ENCODE results near the gene TMEM165. TPM values are rescaled to one million over a fixed set of nuclear protein-coding genes. Genes with fewer than 3 reads are reported as not detected.

TMEM165 gene
- total RNA-seq, 2 experiments from 2014 or later = 68.4 to 72.6 TPM

DNA sequence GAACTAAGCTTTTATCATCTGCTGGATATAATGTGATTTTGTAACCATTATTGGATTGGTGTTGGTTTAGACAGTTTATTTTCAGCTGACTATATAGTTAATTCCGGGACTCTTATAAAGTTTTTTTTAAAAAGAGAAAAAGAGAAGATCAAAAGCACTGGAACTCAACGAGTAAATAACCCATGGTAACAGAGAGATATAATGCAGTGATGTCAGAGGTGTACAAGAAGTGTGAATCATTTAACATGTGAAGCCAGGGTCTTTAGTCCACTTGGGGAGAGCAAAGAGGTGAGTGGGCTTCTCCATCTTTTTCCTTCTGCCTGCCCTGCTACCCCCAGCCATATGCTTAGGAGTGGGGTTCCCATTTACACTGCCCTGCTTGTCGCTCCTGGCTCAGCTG is 3.2 kb downstream of the TMEM165 start:
- Mint-ChIP-seq H3K9me3 (no peaks in the 10 kb centered on the region), H3K4me1 (peaks cover 50% of the 10 kb centered on the region), H3K27ac (no peak overlapping the region), H3K36me3 (peaks cover 29% of the 10 kb centered on the region), H3K27me3 (no peaks in the 10 kb centered on the region), H3K4me3 (peak overlapping the region; percentile 92)
- DNase-seq = no peak
- no peak for ATAC-seq (ENCODE audit: low read depth)
- POLR2A ChIA-PET = interaction anchor here (1.1 to 1.2 kb wide), 2 partner anchors 52 to 146 kb away, joined by 3 read pairs; no protein-coding TSS in a partner anchor

DNA sequence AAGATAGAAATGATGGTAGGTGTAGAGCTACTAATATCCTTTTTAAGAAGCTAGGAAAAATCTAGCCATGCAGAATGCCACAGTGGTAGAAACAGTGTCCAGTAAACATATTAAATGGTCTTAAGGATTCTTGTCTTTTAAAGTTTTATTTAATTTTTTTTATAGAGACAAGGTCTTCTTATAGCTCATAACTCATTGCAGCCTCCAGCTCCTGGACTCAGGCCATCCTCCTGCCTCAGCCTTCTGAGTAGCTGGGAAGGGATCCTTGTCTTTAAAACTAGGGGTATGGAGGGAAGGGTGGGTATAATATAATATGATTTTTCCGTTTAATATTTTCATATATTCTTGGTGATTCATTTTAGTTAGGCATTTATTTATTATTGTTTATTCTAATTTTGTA is 3.8 kb downstream of the TMEM165 start:
- H3K4me1 Mint-ChIP-seq = peaks cover 49% of the 10 kb centered on the region
- no peaks in the 10 kb centered on the region for H3K9me3 Mint-ChIP-seq
- ATAC-seq (ENCODE audit: low read depth) (no peak), DNase-seq (no peak)
- no peaks in the 10 kb centered on the region for H3K27me3 Mint-ChIP-seq
- peak overlapping the region; percentile 92 for H3K4me3 Mint-ChIP-seq
- H3K27ac Mint-ChIP-seq = no peak overlapping the region
- POLR2A ChIA-PET = interaction anchor here (0.7 to 1.2 kb wide), 2 partner anchors 36 to 53 kb away, joined by 3 to 4 read pairs; no protein-coding TSS in a partner anchor
- peaks cover 33% of the 10 kb centered on the region for H3K36me3 Mint-ChIP-seq

DNA sequence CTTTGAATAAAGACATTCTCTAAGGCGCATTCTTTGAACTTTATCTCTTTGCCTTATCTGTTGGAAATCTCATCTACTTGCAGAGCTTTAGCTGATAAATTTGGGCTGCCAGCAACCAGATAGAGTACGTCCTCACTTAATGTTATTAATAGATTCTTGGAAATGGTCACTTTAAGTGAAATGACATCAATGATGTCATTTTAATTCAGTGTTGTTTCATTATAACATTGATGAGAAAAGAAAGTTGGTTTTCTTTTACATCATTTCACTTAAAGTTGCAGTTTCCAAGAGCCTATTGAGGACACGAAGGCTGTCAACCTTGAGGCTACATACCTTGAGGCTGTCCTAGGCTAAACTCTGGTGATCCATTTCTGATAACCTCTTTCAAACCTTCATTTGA is 9.3 kb downstream of the TMEM165 start:
- peaks cover 42% of the 10 kb centered on the region for H3K36me3 Mint-ChIP-seq
- DNase-seq (no peak), ATAC-seq (ENCODE audit: low read depth) (no peak)
- H3K9me3 Mint-ChIP-seq = no peaks in the 10 kb centered on the region
- no peak overlapping the region for H3K27ac Mint-ChIP-seq
- peaks cover 31% of the 10 kb centered on the region for H3K4me1 Mint-ChIP-seq
- no peak overlapping the region for H3K4me3 Mint-ChIP-seq
- no peaks in the 10 kb centered on the region for H3K27me3 Mint-ChIP-seq
- POLR2A ChIA-PET = no interaction called here

DNA sequence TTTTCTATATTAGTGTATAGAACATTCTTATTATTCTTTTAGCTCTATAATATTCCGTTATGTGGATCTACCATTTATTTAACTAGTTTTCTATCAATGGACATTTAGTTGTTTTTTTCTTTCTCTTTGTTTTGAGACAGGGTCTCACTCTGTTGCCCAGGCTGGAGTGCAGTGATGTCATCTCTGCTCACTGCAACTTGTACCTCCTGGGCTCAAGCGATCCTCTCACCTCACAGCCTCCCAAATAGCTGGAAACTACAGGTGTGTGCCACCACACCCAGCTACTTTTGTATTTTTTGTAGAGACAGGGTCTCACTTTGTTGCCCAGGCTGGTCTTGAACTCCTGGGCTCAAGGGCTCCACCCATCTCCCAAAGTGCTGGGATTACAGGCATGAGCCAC is 10.8 kb downstream of the TMEM165 start:
- DNase-seq (no peak), ATAC-seq (ENCODE audit: low read depth) (no peak)
- H3K27me3 Mint-ChIP-seq = no peaks in the 10 kb centered on the region
- POLR2A ChIA-PET = no interaction called here
- H3K9me3 Mint-ChIP-seq = no peaks in the 10 kb centered on the region
- peaks cover 21% of the 10 kb centered on the region for H3K4me1 Mint-ChIP-seq
- no peak overlapping the region for H3K27ac Mint-ChIP-seq
- peaks cover 31% of the 10 kb centered on the region for H3K36me3 Mint-ChIP-seq
- no peak overlapping the region for H3K4me3 Mint-ChIP-seq

DNA sequence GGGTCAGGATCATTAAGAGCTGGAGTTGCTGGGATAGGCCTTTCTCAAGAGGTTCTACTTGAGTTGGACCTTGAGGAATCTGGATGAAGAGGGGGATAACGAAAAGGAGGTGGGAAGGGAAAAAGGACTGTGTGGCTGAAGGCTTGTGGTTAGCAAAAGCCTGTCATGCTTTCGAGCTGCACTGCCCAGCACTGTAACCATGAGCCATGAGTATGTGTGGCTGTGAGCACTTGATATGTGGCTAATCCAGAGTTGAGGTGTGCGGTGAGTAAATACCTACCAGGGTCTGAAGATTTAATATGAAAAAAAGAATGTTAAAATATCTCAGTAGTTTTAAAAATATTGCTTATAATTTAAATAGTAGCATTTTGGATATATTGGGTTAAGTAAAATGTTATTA is 11.4 kb downstream of the TMEM165 start:
- DNase-seq = no peak
- no peaks in the 10 kb centered on the region for H3K27me3 Mint-ChIP-seq
- H3K36me3 Mint-ChIP-seq = peaks cover 31% of the 10 kb centered on the region
- POLR2A ChIA-PET = no interaction called here
- H3K27ac Mint-ChIP-seq = no peak overlapping the region
- no peaks in the 10 kb centered on the region for H3K9me3 Mint-ChIP-seq
- ATAC-seq (ENCODE audit: low read depth) = no peak
- H3K4me3 Mint-ChIP-seq = no peak overlapping the region
- peaks cover 21% of the 10 kb centered on the region for H3K4me1 Mint-ChIP-seq

DNA sequence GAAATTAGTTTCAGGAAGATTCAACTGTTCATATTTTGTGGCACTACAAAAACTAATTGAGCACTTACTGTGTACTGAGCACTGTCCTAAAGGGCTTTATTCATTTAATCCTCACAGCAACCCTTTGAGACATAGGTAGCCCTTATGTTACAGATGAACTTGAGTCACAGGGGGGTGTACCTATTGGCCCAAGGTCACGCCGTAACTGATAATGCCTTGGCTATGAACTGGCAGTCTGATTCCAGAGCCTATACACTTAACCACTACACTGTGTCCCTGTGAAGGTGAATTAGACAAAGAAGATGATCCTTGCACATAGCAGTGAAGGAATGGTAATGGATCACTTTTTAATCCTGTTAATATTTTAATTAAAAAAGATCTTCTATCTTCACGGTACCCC is 12.0 kb downstream of the TMEM165 start:
- no peaks in the 10 kb centered on the region for H3K27me3 Mint-ChIP-seq
- ATAC-seq (ENCODE audit: low read depth) (no peak), DNase-seq (no peak)
- H3K4me1 Mint-ChIP-seq = peaks cover 21% of the 10 kb centered on the region
- H3K9me3 Mint-ChIP-seq = no peaks in the 10 kb centered on the region
- H3K36me3 Mint-ChIP-seq = peaks cover 31% of the 10 kb centered on the region
- H3K4me3 Mint-ChIP-seq = no peak overlapping the region
- POLR2A ChIA-PET = no interaction called here
- no peak overlapping the region for H3K27ac Mint-ChIP-seq

DNA sequence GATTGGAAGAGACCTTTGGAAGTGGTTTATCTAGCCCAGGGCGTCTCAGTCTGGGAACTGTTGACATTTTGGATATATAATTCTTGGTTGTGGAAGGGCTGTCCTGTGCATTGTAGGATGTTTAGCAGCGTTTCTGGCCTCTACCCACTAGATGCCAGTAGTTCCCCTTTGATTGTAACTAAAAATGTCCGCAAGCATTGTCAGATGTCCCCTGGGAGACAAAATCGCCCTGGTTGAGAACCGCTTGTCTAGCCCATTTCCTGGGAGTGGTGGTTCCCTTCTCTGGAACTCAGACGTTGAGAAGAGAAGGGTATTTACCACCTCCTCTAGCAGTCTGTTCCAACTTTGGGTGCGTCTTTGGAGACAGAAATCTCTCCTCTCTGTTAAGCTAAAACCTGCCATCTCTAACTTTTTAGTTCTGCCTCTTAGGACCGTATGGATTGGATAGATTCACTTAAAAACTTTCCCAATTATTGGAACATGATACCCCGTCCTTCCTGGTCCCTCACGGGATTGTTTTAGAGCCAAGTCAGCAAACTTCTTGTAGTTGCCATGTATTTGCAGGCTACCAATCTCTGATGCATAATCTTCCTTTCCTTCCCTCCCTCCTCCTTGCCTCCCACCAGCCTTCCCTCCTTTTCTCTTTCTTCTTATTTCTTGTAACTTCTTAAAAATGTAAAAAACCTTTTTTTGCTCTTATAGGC is 13.9 kb downstream of the TMEM165 start:
- no peak for DNase-seq
- Mint-ChIP-seq H3K9me3 (no peaks in the 10 kb centered on the region), H3K27ac (peak overlapping the region; percentile 49), H3K36me3 (peaks cover 21% of the 10 kb centered on the region), H3K4me1 (peaks cover 17% of the 10 kb centered on the region), H3K27me3 (no peaks in the 10 kb centered on the region), H3K4me3 (no peak overlapping the region)
- POLR2A ChIA-PET = no interaction called here
- no peak for ATAC-seq (ENCODE audit: low read depth)

DNA sequence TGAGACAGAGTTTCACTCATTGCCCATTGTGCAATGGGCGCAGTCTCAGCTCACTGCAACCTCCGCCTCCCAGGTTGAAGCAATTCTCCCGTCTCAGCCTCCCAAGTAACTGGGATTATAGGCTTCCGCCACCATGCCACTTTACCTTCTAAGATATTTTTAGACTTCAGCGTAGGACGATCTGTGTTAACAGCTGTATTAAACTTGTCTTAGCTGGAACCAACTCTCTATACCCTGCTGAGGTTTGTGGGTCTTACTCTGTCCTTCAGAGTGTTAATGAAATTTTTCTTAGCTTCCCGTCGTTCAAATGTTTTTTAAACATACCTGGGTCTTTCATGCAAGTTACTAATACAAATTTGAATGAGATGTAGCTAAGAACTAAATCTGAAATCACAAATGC is 14.7 kb downstream of the TMEM165 start:
- H3K4me3 Mint-ChIP-seq = no peak overlapping the region
- H3K27me3 Mint-ChIP-seq = no peaks in the 10 kb centered on the region
- DNase-seq = no peak
- H3K9me3 Mint-ChIP-seq = no peaks in the 10 kb centered on the region
- ATAC-seq (ENCODE audit: low read depth) = no peak
- H3K27ac Mint-ChIP-seq = no peak overlapping the region
- H3K4me1 Mint-ChIP-seq = peaks cover 14% of the 10 kb centered on the region
- peaks cover 18% of the 10 kb centered on the region for H3K36me3 Mint-ChIP-seq
- POLR2A ChIA-PET = no interaction called here

DNA sequence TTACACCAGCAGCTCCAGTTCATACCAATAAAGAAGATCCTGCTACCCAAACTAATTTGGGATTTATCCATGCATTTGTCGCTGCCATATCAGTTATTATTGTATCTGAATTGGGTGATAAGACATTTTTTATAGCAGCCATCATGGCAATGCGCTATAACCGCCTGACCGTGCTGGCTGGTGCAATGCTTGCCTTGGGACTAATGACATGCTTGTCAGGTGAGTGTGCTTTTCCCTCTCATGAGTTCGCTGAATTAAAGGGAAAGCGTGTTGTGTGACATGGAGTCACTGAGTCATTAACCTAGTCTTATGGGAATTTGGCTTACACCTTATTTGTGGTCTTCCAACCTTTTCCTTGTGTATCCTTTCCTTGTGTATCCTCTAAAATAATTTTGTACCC is 15.9 kb downstream of the TMEM165 start:
- Mint-ChIP-seq H3K36me3 (peaks cover 9% of the 10 kb centered on the region), H3K4me3 (no peak overlapping the region), H3K4me1 (peaks cover 7% of the 10 kb centered on the region), H3K27me3 (no peaks in the 10 kb centered on the region), H3K27ac (no peak overlapping the region), H3K9me3 (no peaks in the 10 kb centered on the region)
- ATAC-seq (ENCODE audit: low read depth) (no peak), DNase-seq (no peak)
- POLR2A ChIA-PET = interaction anchor here (0.7 kb wide), 1 partner anchor 134 kb away, joined by 3 read pairs; no protein-coding TSS in a partner anchor

DNA sequence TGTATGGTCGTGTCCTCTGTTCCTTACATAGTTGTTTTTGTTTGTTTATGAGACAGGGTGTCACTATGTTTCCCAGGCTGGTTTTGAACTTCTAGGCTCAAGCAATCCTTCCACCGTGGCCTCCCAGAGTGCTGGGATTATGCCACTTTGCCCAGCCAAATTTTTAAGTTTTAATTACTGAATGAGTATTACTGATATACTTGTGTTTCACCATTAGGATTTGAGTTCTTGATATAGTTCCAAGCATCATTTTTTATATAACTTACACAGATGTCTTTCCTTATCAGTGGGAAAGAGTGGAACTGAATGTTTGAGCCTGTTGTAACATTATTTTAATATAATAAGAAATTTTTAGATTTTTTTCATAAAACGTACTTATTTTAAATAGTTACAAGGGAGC is 20.4 kb downstream of the TMEM165 start:
- Mint-ChIP-seq H3K27me3 (no peaks in the 10 kb centered on the region), H3K9me3 (no peaks in the 10 kb centered on the region), H3K36me3 (peaks cover 11% of the 10 kb centered on the region), H3K4me3 (no peak overlapping the region), H3K4me1 (peaks cover 1% of the 10 kb centered on the region), H3K27ac (no peak overlapping the region)
- DNase-seq (no peak), ATAC-seq (ENCODE audit: low read depth) (no peak)
- POLR2A ChIA-PET = interaction anchor here (0.6 kb wide), 1 partner anchor 13 kb away, joined by 4 read pairs; no protein-coding TSS in a partner anchor

DNA sequence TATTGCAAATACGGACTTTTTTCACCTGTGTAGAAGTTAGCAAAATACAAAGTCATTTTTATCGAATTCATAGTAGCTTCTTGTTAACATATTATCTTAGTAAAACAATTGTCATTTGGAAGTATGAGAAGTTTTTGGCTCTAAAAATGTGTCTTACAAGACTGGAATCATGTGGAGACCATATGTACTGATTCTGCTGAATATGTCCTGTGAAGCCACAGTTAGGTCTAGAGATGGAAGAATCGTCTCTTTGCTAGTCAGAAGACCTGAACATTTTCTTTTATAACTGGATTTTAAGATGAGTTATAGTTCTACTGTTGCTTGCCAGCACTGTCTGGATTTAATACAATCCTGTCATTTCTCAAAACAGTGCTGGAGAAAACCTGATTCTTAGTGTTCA is 29.0 kb downstream of the TMEM165 start:
- ATAC-seq (ENCODE audit: low read depth) = no peak
- Mint-ChIP-seq H3K36me3 (peaks cover 26% of the 10 kb centered on the region), H3K27me3 (no peaks in the 10 kb centered on the region), H3K27ac (no peak overlapping the region), H3K9me3 (no peaks in the 10 kb centered on the region), H3K4me3 (no peak overlapping the region), H3K4me1 (peaks cover 5% of the 10 kb centered on the region)
- POLR2A ChIA-PET = no interaction called here
- no peak for DNase-seq

DNA sequence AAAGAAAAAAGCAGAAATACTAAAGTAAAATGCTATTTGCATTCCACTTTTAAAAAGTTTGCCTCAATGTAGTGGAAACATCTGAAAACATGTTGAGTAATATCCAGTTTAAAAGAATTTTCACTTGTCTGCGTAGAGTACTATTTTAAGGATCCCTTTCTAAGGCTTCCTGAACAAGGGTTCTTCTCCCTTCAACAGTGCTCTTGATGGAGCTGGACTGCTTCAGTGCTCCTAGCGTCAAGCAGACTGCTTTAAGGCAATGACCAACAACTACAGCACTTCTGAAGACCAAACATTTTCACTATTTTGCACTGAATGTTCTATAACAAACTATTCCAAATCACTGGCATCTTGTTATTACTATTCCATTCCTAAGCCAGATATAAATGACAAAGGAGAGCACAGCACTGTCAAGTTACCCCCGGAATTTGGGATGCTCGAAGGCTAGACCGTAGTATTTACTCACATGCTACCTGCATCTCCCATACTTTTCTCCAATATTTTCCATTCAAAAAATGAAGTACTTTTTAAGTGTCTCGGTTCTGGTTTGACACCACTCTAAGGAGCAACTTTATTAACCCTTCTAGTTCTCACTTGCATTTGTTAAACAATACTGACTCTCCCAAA is 36.1 kb downstream of the TMEM165 start:
- no peak overlapping the region for H3K27ac Mint-ChIP-seq
- H3K4me1 Mint-ChIP-seq = peaks cover 12% of the 10 kb centered on the region
- H3K9me3 Mint-ChIP-seq = no peaks in the 10 kb centered on the region
- peaks cover 8% of the 10 kb centered on the region for H3K36me3 Mint-ChIP-seq
- no peak overlapping the region for H3K4me3 Mint-ChIP-seq
- DNase-seq = no peak
- POLR2A ChIA-PET = no interaction called here
- no peak for ATAC-seq (ENCODE audit: low read depth)
- H3K27me3 Mint-ChIP-seq = no peaks in the 10 kb centered on the region

DNA sequence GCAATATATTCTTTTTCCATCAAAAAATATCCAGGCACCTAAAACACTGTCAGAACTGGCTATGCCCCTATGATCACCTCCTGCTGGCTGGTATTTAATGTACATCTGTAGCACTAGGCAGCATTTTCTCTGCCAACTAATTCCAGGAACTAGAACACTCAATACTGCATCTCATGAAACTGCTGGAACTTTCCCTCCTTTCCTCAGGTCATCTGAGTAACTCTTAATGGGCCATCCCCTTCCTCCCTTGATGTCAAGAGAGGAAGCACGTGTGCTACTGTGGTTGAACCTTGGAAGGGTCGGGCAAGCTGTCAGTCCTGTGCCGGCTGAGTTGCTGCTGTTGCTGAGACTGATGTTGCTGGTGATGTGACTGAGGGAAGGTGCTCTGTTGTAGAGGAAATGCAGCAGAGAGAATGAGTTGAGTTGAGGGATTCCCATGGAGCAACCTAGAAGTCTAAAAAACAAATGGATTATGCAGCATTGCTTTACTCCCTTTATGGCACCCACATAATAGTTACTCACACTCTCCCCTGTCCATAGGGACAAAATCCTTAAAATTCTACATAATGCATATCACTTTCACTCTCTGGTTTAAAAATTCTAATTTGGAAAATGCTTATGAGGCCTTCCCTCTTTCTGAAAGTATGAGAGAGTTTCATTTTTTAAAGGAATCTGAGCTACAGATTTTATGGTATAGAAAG is 39.5 kb downstream of the TMEM165 start:
- H3K9me3 Mint-ChIP-seq = no peaks in the 10 kb centered on the region
- peak; percentile 87 for ATAC-seq (ENCODE audit: low read depth)
- POLR2A ChIA-PET = no interaction called here
- no peak for DNase-seq
- H3K4me3 Mint-ChIP-seq = no peak overlapping the region
- peaks cover 16% of the 10 kb centered on the region for H3K4me1 Mint-ChIP-seq
- peak overlapping the region; percentile 33 for H3K27ac Mint-ChIP-seq
- peaks cover 27% of the 10 kb centered on the region for H3K36me3 Mint-ChIP-seq
- H3K27me3 Mint-ChIP-seq = no peaks in the 10 kb centered on the region

DNA sequence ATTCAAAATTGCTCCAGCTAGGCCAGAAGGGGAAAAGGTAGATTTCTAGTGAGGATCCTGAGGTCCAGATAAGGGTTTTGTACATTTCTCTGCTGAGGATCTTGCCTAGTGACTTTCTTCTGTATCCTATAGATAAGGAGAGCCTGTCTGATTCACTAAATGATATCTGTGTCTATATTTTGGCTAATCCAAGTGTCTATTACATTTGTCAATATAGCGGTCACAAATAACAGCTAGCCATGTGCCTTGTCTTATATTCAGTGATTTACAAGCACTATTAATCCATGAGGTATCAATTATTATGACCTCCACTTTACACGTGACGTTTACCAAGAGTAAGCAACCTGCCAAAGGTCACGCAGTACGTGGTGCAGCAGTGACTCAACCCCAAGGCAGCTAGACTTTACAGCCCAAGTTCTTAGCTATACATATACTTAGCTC is 41.6 kb downstream of the TMEM165 start:
- H3K27me3 Mint-ChIP-seq = no peaks in the 10 kb centered on the region
- ATAC-seq (ENCODE audit: low read depth) (no peak), DNase-seq (no peak)
- no peak overlapping the region for H3K4me3 Mint-ChIP-seq
- no peaks in the 10 kb centered on the region for H3K9me3 Mint-ChIP-seq
- peaks cover 19% of the 10 kb centered on the region for H3K4me1 Mint-ChIP-seq
- POLR2A ChIA-PET = no interaction called here
- no peak overlapping the region for H3K27ac Mint-ChIP-seq
- peaks cover 30% of the 10 kb centered on the region for H3K36me3 Mint-ChIP-seq
